Tibial artery (tissue), 4 donors: Measurements from ENCODE around the gene PRAMEF9.
"Not testable (repeated sequence)": the region's sequence is repeated elsewhere in the genome, so short reads cannot be mapped to it uniquely, and the experiment has no call there.

Experiments
- DNase-seq, 2 donors: peaks; one replicate each; pipeline ENCODE4 v3.0.0-alpha.2; 2019
- H3K27ac ChIP-seq, 2 donors: fragments of 200-600 bp; sonication (generic) in 1 of 2; 1 replicate in 1 of 2; 2 replicates in 1 of 2; pipeline ENCODE4 v1.5.1; 2018 to 2019; ENCODE audit warnings: mild to moderate bottlenecking in 1 of 2
- H3K27me3 ChIP-seq, 2 donors: fragments of 200-600 bp; sonication (generic) in 1 of 2; one replicate each; pipeline versions ENCODE4 v1.5.1 to v1.6.0; 2016 to 2019
- H3K36me3 ChIP-seq, 3 donors: fragments of 200-600 bp; sonication (generic) in 2 of 3; one replicate each; pipeline ENCODE4 v1.5.1; 2016 to 2019; ENCODE audit warnings: mild to moderate bottlenecking in 2 of 3
- H3K4me1 ChIP-seq, 4 donors: fragments of 200-600 bp; sonication (generic) in 2 of 4; 1 replicate in 3 of 4; 2 replicates in 1 of 4; pipeline ENCODE4 v1.5.1; 2016 to 2019
- H3K4me3 ChIP-seq, 2 donors: fragments of 200-600 bp; sonication (generic) in 1 of 2; 1 replicate in 1 of 2; 2 replicates in 1 of 2; pipeline ENCODE4 v1.5.1; 2018 to 2019; ENCODE audit warnings: mild to moderate bottlenecking in 2 of 2
- H3K9me3 ChIP-seq, 3 donors: fragments of 200-600 bp; sonication (generic) in 1 of 3; one replicate each; pipeline ENCODE4 v1.5.1; 2016 to 2019
- CTCF ChIP-seq, 2 experiments: fragments of 200-600 bp in 1 of 2; fragments of 450-650 bp in 1 of 2; IDR thresholded peaks; one replicate each; pipeline ENCODE4 v1.5.1; 2017 to 2019; ENCODE audit warnings: antibody characterized with exemption in 2 of 2, mild to moderate bottlenecking in 1 of 2, moderate library complexity in 1 of 2
- intact Hi-C: fragments of 100-400 bp; cut with DNase I; formaldehyde crosslinking; loops from one replicate; pipeline ENCODE4 v1.15.0; 2023; ENCODE audit warnings: low total_unique reads

Gene PRAMEF9

DNA sequence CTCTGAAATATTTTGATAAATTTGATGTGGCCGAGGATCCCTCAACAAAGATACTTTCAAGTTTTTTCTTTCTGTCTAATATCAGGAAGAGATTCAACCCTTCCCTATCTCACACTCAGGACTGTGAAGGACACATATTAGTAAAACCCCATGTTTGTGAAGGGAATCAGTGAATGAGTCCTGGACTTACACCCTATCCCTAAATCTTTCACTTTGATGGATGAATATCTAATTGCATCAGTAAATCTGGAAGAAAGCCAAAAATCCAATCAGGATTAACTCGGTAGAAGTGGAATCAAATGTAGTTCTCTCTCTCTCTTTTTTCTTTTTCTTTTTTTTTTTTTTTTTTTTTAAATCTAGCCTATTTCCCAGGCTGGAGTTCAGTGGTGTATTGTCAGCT is at the start of gene PRAMEF9:
Gene PRAMEF9 (plus strand): TSS at position 301 of the 400 bp plus-strand sequence. CDS start 3,433 bp downstream, outside the sequence.
- intact Hi-C loops, H3K36me3 ChIP-seq, H3K4me1 ChIP-seq, DNase-seq, H3K27me3 ChIP-seq, H3K4me3 ChIP-seq, H3K9me3 ChIP-seq, H3K27ac ChIP-seq: not testable (repeated sequence)

DNA sequence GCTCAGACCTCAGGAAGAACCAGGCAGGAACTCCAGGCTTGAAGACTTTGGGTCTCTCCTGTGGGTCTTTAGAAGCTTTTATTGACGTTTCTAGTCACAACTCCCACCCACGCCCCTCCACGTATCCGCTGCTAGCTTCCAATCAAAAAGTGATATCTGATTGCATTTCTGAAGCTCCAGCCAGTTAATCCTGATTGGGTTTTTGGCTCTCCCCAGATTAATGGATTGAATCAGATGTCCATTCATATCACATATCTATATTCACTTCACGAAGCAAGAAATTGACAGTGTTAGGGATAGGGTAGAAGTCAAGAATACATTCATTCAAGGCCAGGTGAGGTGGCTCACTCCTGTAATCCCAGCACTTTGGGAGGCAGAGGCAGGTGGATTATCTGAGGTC is 15.7 kb upstream of the PRAMEF9 start, which contains the start of gene PRAMEF26:
Gene PRAMEF26 (minus strand): TSS at position 101 of the 400 bp plus-strand sequence. CDS start 2,914 bp downstream, outside the sequence.
- H3K27ac ChIP-seq, H3K36me3 ChIP-seq, intact Hi-C loops, H3K4me1 ChIP-seq, H3K27me3 ChIP-seq, H3K9me3 ChIP-seq, H3K4me3 ChIP-seq, DNase-seq: not testable (repeated sequence)

- H3K9me3 ChIP-seq, H3K36me3 ChIP-seq, DNase-seq, intact Hi-C loops, H3K27ac ChIP-seq, H3K4me1 ChIP-seq, H3K27me3 ChIP-seq, H3K4me3 ChIP-seq: not testable (repeated sequence)
Measured at GRCh38 chr1:13165531-13165930, 6.1 kb upstream of the PRAMEF9 start, which contains the start of gene HNRNPCL4. Gene HNRNPCL4, minus strand, starts transcription at chr1:13165631. Its CDS starts 164 bp downstream, at chr1:13165467.

DNA sequence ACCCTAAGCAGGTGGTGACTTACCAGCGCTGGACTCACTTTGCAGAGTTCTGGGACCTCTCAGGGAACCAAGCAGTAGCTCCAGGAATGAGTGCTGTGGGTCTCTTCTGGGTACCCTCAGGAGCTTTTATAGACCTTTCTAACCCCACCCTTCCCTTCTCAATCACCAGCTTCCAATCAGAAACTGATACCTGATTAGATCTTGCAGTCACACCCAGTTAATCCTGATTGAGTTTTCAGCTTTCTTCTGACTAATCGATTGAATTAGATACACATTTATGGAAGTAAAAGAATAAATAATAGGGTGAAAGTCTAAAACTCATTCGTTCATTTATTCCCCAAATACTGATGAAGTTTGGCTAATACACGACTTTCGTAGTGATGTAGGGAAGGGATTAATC is 29.7 kb downstream of the PRAMEF9 start, which contains the start of gene PRAMEF13:
Gene PRAMEF13 (minus strand): TSS at position 101 of the 400 bp plus-strand sequence. CDS start 1,820 bp downstream, outside the sequence.
- DNase-seq, intact Hi-C loops, H3K4me1 ChIP-seq, H3K9me3 ChIP-seq, H3K4me3 ChIP-seq, H3K27ac ChIP-seq, H3K36me3 ChIP-seq, H3K27me3 ChIP-seq: not testable (repeated sequence)

- H3K4me1 ChIP-seq, H3K27ac ChIP-seq, DNase-seq, H3K36me3 ChIP-seq, H3K4me3 ChIP-seq, H3K9me3 ChIP-seq, intact Hi-C loops, H3K27me3 ChIP-seq: not testable (repeated sequence)
Measured at GRCh38 chr1:13208712-13209111, 37.1 kb downstream of the PRAMEF9 start.

- H3K27me3 ChIP-seq, H3K4me1 ChIP-seq, intact Hi-C loops, H3K27ac ChIP-seq, H3K36me3 ChIP-seq, DNase-seq, H3K9me3 ChIP-seq, H3K4me3 ChIP-seq: not testable (repeated sequence)
Measured at GRCh38 chr1:13216619-13217018, 45.0 kb downstream of the PRAMEF9 start.

DNA sequence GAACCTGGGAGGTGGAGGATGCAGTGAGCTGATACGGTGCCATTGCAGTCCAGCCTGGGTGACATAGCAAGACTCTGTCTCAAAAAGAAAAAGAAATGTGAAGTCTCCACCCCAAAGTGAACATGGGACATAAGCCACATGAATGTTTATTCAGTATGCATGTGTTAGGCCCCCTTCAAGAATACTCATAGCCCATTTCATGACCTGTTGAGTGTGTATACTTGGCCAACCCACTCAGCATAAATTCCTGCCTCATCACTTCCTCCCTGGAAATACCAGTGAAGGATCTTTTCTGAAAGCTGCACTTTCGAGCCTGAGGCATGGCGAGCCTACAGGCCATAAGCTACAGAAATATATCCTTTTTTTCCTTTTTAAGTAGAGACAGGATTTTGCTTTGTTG is 47.6 kb downstream of the PRAMEF9 start:
- DNase-seq, H3K9me3 ChIP-seq, intact Hi-C loops: not testable (repeated sequence)

DNA sequence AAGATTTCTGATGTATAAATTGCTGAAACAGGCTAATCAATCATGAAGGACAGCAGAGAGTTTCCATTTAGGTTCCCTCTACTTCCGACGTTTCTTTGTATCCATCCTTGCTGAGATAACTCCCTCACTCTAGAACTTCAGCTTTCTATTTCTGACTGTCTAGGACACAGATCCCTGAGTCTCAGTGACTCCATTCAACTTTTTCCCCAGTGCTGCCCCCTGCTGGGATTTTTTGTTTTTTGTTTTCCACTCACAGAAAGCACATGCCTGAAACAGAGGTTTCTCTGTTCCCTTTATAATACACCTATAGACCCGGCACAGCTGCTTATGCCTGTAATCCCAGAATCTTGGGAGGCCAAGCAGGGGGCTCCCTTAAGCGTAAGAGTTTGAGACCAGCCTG is 51.1 kb downstream of the PRAMEF9 start:
- H3K27me3 ChIP-seq, H3K27ac ChIP-seq, intact Hi-C loops, H3K36me3 ChIP-seq, H3K9me3 ChIP-seq, H3K4me3 ChIP-seq, DNase-seq, H3K4me1 ChIP-seq: not testable (repeated sequence)

More for the DNA sequence above, 47.6 kb downstream of the PRAMEF9 start:
- H3K27me3 ChIP-seq, H3K4me1 ChIP-seq, H3K27ac ChIP-seq, H3K4me3 ChIP-seq, H3K36me3 ChIP-seq: not testable (repeated sequence)

DNA sequence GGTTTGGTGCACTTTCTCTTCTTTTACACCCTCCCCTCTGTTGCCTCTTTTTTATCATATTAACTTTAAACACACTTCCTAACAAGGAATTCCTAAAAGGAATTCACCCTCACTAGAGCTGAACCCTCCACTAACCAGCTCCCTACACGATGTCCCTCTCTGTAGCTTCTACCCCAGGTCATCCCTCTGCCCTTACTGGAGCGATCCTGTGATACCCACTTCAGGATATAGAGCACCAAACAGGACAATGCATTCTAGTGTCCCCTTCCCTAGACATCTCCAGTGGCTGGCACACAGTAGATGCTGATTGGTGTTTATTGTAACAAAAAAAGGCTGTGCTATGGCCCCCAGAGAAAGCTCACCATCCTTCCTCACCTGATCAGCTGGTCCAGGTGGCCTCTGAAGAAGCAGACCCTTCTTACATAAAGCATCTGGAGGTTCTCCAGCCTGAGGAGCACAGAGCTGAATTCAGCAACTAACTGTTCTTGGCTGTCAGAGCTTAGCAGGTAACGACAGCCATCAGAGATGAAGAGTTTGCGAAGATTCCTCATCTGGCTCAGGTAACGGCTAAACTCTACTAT is 52.9 kb downstream of the PRAMEF9 start:
- no peak for TF ChIP-seq CTCF (IDR thresholded peaks at IDR 0.05)
- intact Hi-C loops: no loop called here
- Histone ChIP-seq H3K4me1 (no peaks in the 10 kb centered on the region), H3K27ac (no peak overlapping the region), H3K36me3 (no peaks in the 10 kb centered on the region), H3K4me3 (no peak overlapping the region), H3K27me3 (peaks cover 0 to 7% of the 10 kb centered on the region in 2 donors), H3K9me3 (no peaks in the 10 kb centered on the region)
- no peak for DNase-seq

GRCh38 chr1:13225675-13226204 is 54.1 kb downstream of the PRAMEF9 start, which contains the start of gene PRAMEF18:
Gene PRAMEF18, minus strand, starts transcription at chr1:13226154. Its CDS starts 48 bp downstream, at chr1:13226106.
- DNase-seq, intact Hi-C loops, H3K9me3 ChIP-seq, H3K27ac ChIP-seq, H3K36me3 ChIP-seq, H3K27me3 ChIP-seq, H3K4me3 ChIP-seq, H3K4me1 ChIP-seq: not testable (repeated sequence)

- H3K27me3 ChIP-seq, H3K4me3 ChIP-seq, H3K27ac ChIP-seq, H3K9me3 ChIP-seq, intact Hi-C loops, DNase-seq, H3K36me3 ChIP-seq, H3K4me1 ChIP-seq: not testable (repeated sequence)
Measured at GRCh38 chr1:13227271-13228055, 55.8 kb downstream of the PRAMEF9 start.
